Epithelial cell of esophagus (primary cell): Measurements from ENCODE around the gene HDHD3.

ENCODE experiments used
- DNase-seq: peaks from one replicate; pipeline ENCODE4 v3.0.0; 2010; ENCODE audit warnings: low read depth
- H3K4me3 ChIP-seq: 2 replicates; pipeline ENCODE4 v1.5.1; 2011; ENCODE audit warnings: mild to moderate bottlenecking, low read length, control low read depth
- TF ChIP-seq, protein P1 (sequence below): IDR thresholded peaks from 2 replicates; pipeline ENCODE4 v1.5.1; 2011; ENCODE audit warnings: low read depth, mild to moderate bottlenecking, low read length, control low read depth, inconsistent platforms; ENCODE audit not compliant: insufficient read depth; ENCODE audit errors: missing control alignments

Gene HDHD3

DNA sequence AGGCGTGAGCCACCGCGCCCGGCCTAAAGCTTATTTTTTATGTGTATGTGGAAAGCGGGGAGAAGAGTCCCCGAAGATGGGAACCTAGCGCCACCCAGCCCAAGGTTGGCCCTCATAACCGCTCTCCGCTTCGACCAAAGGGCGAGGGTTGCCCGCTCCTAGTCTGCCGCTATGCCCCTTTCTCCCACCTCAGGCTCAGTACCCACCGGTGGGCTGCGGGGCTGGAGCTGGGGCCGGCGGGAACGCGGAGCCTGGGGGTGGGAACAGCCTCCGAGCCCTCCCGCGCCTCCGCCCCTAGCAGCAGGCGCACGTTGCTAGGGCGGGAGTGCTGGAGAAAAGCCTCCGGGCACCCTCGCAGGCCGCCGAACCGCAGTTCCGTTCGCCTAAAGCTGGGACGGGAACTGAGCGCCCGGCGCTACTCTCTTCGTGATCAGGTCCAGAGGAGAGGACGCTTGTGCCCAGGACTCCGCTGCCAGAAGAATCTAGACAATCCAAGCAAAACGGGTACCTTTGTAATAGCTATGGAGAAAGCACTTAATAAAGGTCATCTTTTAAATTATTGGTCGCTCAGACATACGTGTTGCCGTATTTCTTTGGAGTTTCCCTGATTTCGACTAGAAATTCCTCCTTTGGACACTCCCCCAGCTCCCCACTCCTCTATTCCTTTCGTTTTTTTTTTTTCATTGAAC lies 36.6 kb downstream of the HDHD3 start, which contains the start of gene WDR31:
WDR31 (minus strand) TSS at position 265 of the 689 bp plus-strand sequence. CDS start 8,253 bp downstream, outside the sequence.
- H3K4me3 ChIP-seq, result peak within 1 kb of the TSS; percentile 81
- TF ChIP-seq, protein P1, sequence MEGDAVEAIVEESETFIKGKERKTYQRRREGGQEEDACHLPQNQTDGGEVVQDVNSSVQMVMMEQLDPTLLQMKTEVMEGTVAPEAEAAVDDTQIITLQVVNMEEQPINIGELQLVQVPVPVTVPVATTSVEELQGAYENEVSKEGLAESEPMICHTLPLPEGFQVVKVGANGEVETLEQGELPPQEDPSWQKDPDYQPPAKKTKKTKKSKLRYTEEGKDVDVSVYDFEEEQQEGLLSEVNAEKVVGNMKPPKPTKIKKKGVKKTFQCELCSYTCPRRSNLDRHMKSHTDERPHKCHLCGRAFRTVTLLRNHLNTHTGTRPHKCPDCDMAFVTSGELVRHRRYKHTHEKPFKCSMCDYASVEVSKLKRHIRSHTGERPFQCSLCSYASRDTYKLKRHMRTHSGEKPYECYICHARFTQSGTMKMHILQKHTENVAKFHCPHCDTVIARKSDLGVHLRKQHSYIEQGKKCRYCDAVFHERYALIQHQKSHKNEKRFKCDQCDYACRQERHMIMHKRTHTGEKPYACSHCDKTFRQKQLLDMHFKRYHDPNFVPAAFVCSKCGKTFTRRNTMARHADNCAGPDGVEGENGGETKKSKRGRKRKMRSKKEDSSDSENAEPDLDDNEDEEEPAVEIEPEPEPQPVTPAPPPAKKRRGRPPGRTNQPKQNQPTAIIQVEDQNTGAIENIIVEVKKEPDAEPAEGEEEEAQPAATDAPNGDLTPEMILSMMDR, result no peak
- DNase-seq, result peak; percentile 89

DNA sequence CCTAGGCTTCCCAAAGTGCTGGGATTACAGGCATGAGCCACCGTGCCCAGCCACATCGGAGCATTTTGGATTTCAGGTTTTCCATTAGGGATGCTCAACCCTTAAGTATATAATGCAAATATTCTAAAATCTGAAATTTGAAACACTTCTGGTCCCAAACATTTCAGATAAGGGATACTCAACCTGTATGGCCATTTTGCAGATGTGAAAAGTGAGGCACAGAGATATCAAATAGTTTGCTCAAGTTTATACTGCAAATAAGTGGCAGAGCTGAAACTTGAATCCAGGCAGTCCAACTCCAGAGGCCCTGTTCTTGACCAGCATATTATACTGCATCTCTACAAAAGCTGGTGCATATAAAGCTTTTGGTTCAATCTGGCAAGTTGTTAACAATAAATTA lies 39.1 kb downstream of the HDHD3 start:
- DNase-seq, result no peak
- TF ChIP-seq, protein P1, result no peak
- H3K4me3 ChIP-seq, result no peak overlapping the region

DNA sequence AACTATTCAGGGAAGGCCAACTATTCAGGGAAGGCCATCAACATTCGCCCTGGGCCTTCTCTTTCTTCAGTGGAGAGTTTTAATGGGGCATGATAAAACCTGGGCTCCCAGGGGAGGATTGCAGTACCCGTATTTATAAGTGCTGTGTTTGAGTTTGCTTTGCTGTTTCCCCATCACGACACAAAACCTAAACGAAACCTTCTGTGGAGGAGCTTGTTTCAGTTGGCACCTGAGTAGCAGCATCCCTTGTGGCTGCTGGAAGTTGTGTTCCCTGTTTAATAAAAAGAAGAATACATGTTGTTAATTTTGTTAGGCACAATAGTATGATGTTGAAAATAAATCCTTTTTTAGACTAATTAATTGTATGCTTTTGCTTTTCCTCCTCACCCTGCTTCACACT lies 45.0 kb downstream of the HDHD3 start:
- no peak overlapping the region for H3K4me3 ChIP-seq
- DNase-seq, result no peak
- TF ChIP-seq, protein P1, result no peak

DNA sequence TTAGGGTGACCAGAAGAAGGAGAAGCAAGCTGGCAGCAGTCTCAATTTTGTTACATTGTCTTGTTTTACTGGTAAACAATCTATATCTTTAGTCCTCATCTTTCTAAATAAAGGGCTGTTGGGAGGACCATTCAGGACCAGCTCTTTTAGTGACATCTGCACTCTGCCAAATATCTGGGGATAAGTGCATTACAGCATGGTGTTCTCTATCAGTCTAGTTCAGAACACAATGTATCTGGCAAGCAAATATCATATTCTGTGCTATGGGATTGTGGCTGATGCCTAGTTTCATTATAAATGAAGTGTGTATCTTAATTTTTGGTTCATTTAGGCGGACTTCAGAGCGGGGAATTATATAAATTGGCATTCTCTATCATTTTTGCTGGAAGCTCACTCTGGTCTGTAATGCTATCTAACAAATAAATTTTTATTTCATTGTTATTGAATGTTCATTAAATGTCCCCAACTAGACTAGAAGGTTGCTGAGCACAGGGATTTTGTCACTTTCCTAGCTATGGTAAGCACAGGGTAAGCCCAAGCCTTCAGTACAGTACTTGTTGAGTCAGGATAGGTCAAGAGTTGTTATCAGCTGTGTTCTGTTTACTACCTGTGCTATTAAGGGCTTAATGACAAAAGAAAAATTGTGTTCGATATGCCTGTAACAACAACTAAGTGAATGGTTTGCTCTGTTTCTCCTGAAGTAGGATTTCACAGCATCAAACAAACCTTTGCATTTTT lies 48.6 kb downstream of the HDHD3 start:
- no peak overlapping the region for H3K4me3 ChIP-seq
- no peak for DNase-seq
- TF ChIP-seq, protein P1, result no peak

DNA sequence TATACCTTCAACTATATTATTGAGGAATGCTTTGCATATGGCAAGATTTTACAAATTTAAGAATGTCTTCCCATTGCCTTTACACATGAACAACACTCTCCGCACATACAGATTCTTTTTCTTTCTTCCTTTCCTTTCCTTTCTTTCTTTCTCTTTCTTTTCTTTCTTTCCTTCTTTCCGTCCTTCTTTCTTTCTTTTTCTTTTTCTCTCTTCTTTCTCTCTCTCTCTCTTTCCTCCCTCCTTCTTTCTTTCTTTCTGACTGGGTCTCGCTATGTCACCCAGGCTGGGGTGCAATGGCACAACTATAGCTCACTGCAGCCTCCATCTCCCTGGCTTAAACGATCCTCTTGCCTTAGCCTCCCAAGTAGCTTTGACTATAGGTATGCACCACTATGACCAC lies 50.6 kb downstream of the HDHD3 start:
- no peak overlapping the region for H3K4me3 ChIP-seq
- DNase-seq, result no peak
- TF ChIP-seq, protein P1, result no peak
